HEK293 (cell line): Measurements from ENCODE around the gene DCLK1.

Source experiments
- CTCF ChIA-PET: fragments of 350-600 bp; formaldehyde crosslinking; extraction: SDS; loops from one replicate; lab custom pipeline; 2021; ENCODE audit warnings: antibody characterized with exemption; lab: Yijun Ruan, JAX
- POLR2A ChIA-PET: fragments of 300-600 bp; formaldehyde crosslinking; extraction: SDS; loops from one replicate; lab custom pipeline; 2020; ENCODE audit warnings: antibody characterized with exemption, inconsistent platforms; lab: Yijun Ruan, JAX
- H3K27ac ChIP-seq: fragments of 200-500 bp; sonication (Bioruptor generic); 2 replicates; pipeline ENCODE4 v1.5.1; 2014; ENCODE audit warnings: low read depth, low read length, control low read depth, inconsistent platforms; ENCODE audit errors: extremely low read depth
- H3K36me3 ChIP-seq, 2 experiments: fragments of 200-500 bp in 1 of 2; sonication (Bioruptor generic) in 1 of 2; 1 replicate in 1 of 2; 2 replicates in 1 of 2; pipeline ENCODE4 v1.5.1; 2014 to 2017; ENCODE audit warnings: inconsistent platforms in 2 of 2, low read length in 2 of 2; ENCODE audit not compliant: control insufficient read depth in 2 of 2, insufficient read depth in 1 of 2
- H3K4me1 ChIP-seq: fragments of 200-500 bp; sonication (Bioruptor generic); 2 replicates; pipeline ENCODE4 v1.5.1; 2014; ENCODE audit warnings: mild to moderate bottlenecking, low read length, inconsistent platforms; ENCODE audit not compliant: control insufficient read depth, insufficient read depth
- H3K4me3 ChIP-seq: 2 replicates; pipeline ENCODE4 v1.5.1; 2011; ENCODE audit warnings: low read depth, mild to moderate bottlenecking, control low read depth, low read length, moderate library complexity
- H3K9me3 ChIP-seq: fragments of 200-500 bp; sonication (Bioruptor generic); 2 replicates; pipeline ENCODE4 v1.5.1; 2014; ENCODE audit warnings: low read depth, low read length, inconsistent platforms; ENCODE audit not compliant: control insufficient read depth, insufficient read depth
- BCL11B ChIP-seq: fragments of 450-650 bp; formaldehyde crosslinking; IDR thresholded peaks from 2 replicates; pipeline ENCODE4 v1.5.1; 2016; ENCODE audit warnings: low read depth, missing biosample characterization, missing genetic modification characterization
- FEZF1 ChIP-seq: fragments of 450-650 bp; formaldehyde crosslinking; IDR thresholded peaks from 2 replicates; pipeline ENCODE4 v1.5.1; 2016; ENCODE audit warnings: missing biosample characterization, missing genetic modification characterization
- IKZF3 ChIP-seq: fragments of 450-650 bp; IDR thresholded peaks from 2 replicates; pipeline ENCODE4 v1.5.0; 2018; ENCODE audit warnings: missing biosample characterization, mild to moderate bottlenecking, missing genetic modification characterization, moderate library complexity
- PRDM6 ChIP-seq: fragments of 450-650 bp; formaldehyde crosslinking; IDR thresholded peaks from 2 replicates; pipeline ENCODE4 v1.5.1; 2017; ENCODE audit warnings: missing biosample characterization, missing genetic modification characterization
- SP7 ChIP-seq: fragments of 450-650 bp; formaldehyde crosslinking; IDR thresholded peaks from 2 replicates; pipeline ENCODE4 v1.5.1; 2016; ENCODE audit warnings: missing biosample characterization, missing genetic modification characterization
- TSHZ1 ChIP-seq: fragments of 450-650 bp; formaldehyde crosslinking; IDR thresholded peaks from 2 replicates; pipeline ENCODE4 v1.5.1; 2016; ENCODE audit warnings: missing biosample characterization, missing genetic modification characterization, borderline replicate concordance
- ZBTB17 ChIP-seq: fragments of 450-650 bp; formaldehyde crosslinking; IDR thresholded peaks from 2 replicates; pipeline ENCODE4 v1.5.1; 2016; ENCODE audit warnings: missing biosample characterization, missing genetic modification characterization
- ZNF132 ChIP-seq: fragments of 450-650 bp; formaldehyde crosslinking; IDR thresholded peaks from 2 replicates; pipeline ENCODE4 v1.5.1; 2017; ENCODE audit warnings: missing biosample characterization, missing genetic modification characterization, borderline replicate concordance
- ZNF184 ChIP-seq: fragments of 450-650 bp; IDR thresholded peaks from 2 replicates; pipeline ENCODE4 v1.5.1; 2018; ENCODE audit warnings: missing biosample characterization, mild to moderate bottlenecking, missing genetic modification characterization
- ZNF335 ChIP-seq: fragments of 450-650 bp; formaldehyde crosslinking; conservative IDR thresholded peaks from 2 replicates; pipeline ENCODE4 v1.5.1; 2016; ENCODE audit warnings: missing biosample characterization, missing genetic modification characterization
- ZNF354C ChIP-seq: fragments of 450-650 bp; formaldehyde crosslinking; IDR thresholded peaks from 2 replicates; pipeline ENCODE4 v1.5.1; 2016; ENCODE audit warnings: missing biosample characterization, missing genetic modification characterization, low read depth, borderline replicate concordance
- ZNF366 ChIP-seq: fragments of 450-650 bp; formaldehyde crosslinking; conservative IDR thresholded peaks from 2 replicates; pipeline ENCODE4 v1.5.1; 2016; ENCODE audit warnings: missing biosample characterization, missing genetic modification characterization
- ZNF423 ChIP-seq: fragments of 450-650 bp; formaldehyde crosslinking; IDR thresholded peaks from 2 replicates; pipeline ENCODE4 v1.5.1; 2016; ENCODE audit warnings: missing biosample characterization, missing genetic modification characterization
- ZNF501 ChIP-seq: fragments of 450-650 bp; formaldehyde crosslinking; IDR thresholded peaks from 2 replicates; pipeline ENCODE4 v1.5.1; 2016; ENCODE audit warnings: missing biosample characterization, missing genetic modification characterization
- ZNF518A ChIP-seq: fragments of 450-650 bp; formaldehyde crosslinking; conservative IDR thresholded peaks from 2 replicates; pipeline ENCODE4 v1.5.1; 2016; ENCODE audit warnings: low read depth, missing biosample characterization, missing genetic modification characterization
- ZNF544 ChIP-seq: fragments of 450-650 bp; formaldehyde crosslinking; IDR thresholded peaks from 2 replicates; pipeline ENCODE4 v1.5.0; 2017; ENCODE audit warnings: missing biosample characterization, missing genetic modification characterization
- ZNF610 ChIP-seq: fragments of 450-650 bp; formaldehyde crosslinking; IDR thresholded peaks from 2 replicates; pipeline ENCODE4 v1.5.1; 2016; ENCODE audit warnings: missing biosample characterization, missing genetic modification characterization, borderline replicate concordance
- ZNF624 ChIP-seq: fragments of 450-650 bp; formaldehyde crosslinking; IDR thresholded peaks from 2 replicates; pipeline ENCODE4 v1.5.1; 2017; ENCODE audit warnings: missing biosample characterization, missing genetic modification characterization
- ZNF830 ChIP-seq: fragments of 450-650 bp; IDR thresholded peaks from 2 replicates; pipeline ENCODE4 v1.5.0; 2018; ENCODE audit warnings: missing biosample characterization, missing genetic modification characterization, low read depth, mild to moderate bottlenecking, moderate library complexity
- ZNF843 ChIP-seq: fragments of 450-650 bp; formaldehyde crosslinking; IDR thresholded peaks from 2 replicates; pipeline ENCODE4 v1.5.1; 2016; ENCODE audit warnings: missing biosample characterization, missing genetic modification characterization
- ZSCAN16 ChIP-seq: fragments of 450-650 bp; formaldehyde crosslinking; IDR thresholded peaks from 2 replicates; pipeline ENCODE4 v1.5.1; 2016; ENCODE audit warnings: missing biosample characterization, missing genetic modification characterization

Gene DCLK1

GRCh38 chr13:35818633-35819067, 312.5 kb downstream of the DCLK1 start (continued):
- TF ChIP-seq ZNF518A (tag by site-specific recombination) (no peak), ZNF354C (tag by site-specific recombination) (no peak), ZNF830 (tag by site-specific recombination) (no peak)

- Histone ChIP-seq H3K4me3 (no peak overlapping the region), H3K36me3 (no peaks in the 10 kb centered on the region), H3K4me1 (no peaks in the 10 kb centered on the region), H3K9me3 (no peaks in the 10 kb centered on the region), H3K27ac (no peak overlapping the region)
- POLR2A ChIA-PET = no interaction called here
- CTCF ChIA-PET = interaction anchor here (0.6 to 2.1 kb wide), 20 partner anchors 8 to 481 kb away, joined by 3 to 18 read pairs (median 4); no protein-coding TSS in a partner anchor
- no peak for TF ChIP-seq ZNF501 (tag by site-specific recombination)
- no peak for TF ChIP-seq ZNF624 (tag by site-specific recombination)
- TF ChIP-seq ZNF184 (tag by site-specific recombination) = no peak
- no peak for TF ChIP-seq ZNF132
Observed at GRCh38 chr13:35817642-35818607, 313.3 kb downstream of the DCLK1 start.

- ChIA-PET POLR2A (no interaction called here), CTCF (interaction anchor here (0.6 kb wide), 1 partner anchor 101 kb away, joined by 3 read pairs; no protein-coding TSS in a partner anchor)
- no peaks in the 10 kb centered on the region for H3K36me3 ChIP-seq
- no peaks in the 10 kb centered on the region for H3K9me3 ChIP-seq
- no peak overlapping the region for H3K27ac ChIP-seq
- no peaks in the 10 kb centered on the region for H3K4me1 ChIP-seq
- no peak overlapping the region for H3K4me3 ChIP-seq
- TF ChIP-seq ZNF544 (tag by site-specific recombination) (no peak), BCL11B (tag by site-specific recombination) (peak; percentile 83), ZBTB17 (tag by site-specific recombination) (peak; percentile 59), ZNF423 (tag by site-specific recombination) (0 out of 2 replicates have a peak, but pooled peaks have one; percentile 18), TSHZ1 (tag by site-specific recombination) (no peak), SP7 (tag by site-specific recombination) (peak; percentile 100), ZNF610 (no peak), ZNF335 (tag by site-specific recombination) (no peak), PRDM6 (tag by site-specific recombination) (peak; percentile 94), ZNF366 (tag by site-specific recombination) (peak; percentile 86), ZNF843 (tag by site-specific recombination) (peak; percentile 72), ZSCAN16 (no peak), IKZF3 (tag by site-specific recombination) (peak; percentile 82), FEZF1 (tag by site-specific recombination) (peak; percentile 93)
Observed at GRCh38 chr13:35814605-35815011, 316.6 kb downstream of the DCLK1 start.
